ENCODE measurements around the gene KY. TPM values are rescaled to one million over a fixed set of nuclear protein-coding genes. Genes with fewer than 3 reads are reported as not detected.
A peak's percentile ranks its signal among the peaks of the same experiment; 100 is the strongest.

Gene KY
- total RNA-seq, 3 donors from 2014 or later = 0.14 to 3.7 (median 0.14) TPM

DNA sequence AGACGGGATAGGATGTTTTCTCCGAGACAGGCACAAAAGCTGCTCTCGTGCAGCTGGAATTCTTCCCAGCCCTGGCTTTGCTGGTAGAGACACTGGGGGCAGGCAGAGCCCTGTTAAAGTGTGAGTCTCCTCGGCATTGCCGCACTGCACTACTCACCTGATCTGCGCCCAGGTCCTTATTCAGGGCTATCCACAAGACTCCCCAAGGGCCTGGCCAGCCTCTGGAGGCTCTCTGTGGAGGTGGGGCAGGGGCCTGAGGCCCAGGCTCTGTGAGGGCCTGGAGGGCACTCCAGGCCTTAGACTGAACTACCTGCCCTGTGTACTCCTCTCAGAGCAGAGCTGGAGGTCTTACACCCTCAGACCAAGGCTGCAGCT is 48.4 kb downstream of the KY start:
- H3K4me1 ChIP-seq (ENCODE audit: low read depth) = no peaks in the 10 kb centered on the region
- intact Hi-C loops (cut with DNase I, micrococcal nuclease) = loop anchor here in 1 of 2 donors (10.0 kb wide), 1 partner anchor 1292 kb away; no protein-coding TSS in a partner anchor
- H3K9me3 ChIP-seq = no peaks in the 10 kb centered on the region
- TF ChIP-seq, protein P1, sequence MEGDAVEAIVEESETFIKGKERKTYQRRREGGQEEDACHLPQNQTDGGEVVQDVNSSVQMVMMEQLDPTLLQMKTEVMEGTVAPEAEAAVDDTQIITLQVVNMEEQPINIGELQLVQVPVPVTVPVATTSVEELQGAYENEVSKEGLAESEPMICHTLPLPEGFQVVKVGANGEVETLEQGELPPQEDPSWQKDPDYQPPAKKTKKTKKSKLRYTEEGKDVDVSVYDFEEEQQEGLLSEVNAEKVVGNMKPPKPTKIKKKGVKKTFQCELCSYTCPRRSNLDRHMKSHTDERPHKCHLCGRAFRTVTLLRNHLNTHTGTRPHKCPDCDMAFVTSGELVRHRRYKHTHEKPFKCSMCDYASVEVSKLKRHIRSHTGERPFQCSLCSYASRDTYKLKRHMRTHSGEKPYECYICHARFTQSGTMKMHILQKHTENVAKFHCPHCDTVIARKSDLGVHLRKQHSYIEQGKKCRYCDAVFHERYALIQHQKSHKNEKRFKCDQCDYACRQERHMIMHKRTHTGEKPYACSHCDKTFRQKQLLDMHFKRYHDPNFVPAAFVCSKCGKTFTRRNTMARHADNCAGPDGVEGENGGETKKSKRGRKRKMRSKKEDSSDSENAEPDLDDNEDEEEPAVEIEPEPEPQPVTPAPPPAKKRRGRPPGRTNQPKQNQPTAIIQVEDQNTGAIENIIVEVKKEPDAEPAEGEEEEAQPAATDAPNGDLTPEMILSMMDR (IDR thresholded peaks at IDR 0.05) = no peak
- H3K4me3 ChIP-seq = no peak overlapping the region
- H3K36me3 ChIP-seq (ENCODE audit: low read depth) = no peaks in the 10 kb centered on the region
- DNase-seq (no peak), ATAC-seq (no peak)

GRCh38 chr3:134601539-134602439 is 49.0 kb downstream of the KY start:
- Histone ChIP-seq H3K4me1 (ENCODE audit: low read depth) (no peaks in the 10 kb centered on the region), H3K4me3 (no peak overlapping the region), H3K36me3 (ENCODE audit: low read depth) (no peaks in the 10 kb centered on the region), H3K9me3 (no peaks in the 10 kb centered on the region)
- ATAC-seq (peak; percentile 11), DNase-seq (no peak)
- TF ChIP-seq, protein P1 (IDR thresholded peaks at IDR 0.05) = no peak
- intact Hi-C loops (cut with DNase I, micrococcal nuclease) = loop anchor here in 1 of 2 donors (10.0 kb wide), 1 partner anchor 1293 kb away; no protein-coding TSS in a partner anchor

GRCh38 chr3:134600685-134601463 is 49.9 kb downstream of the KY start:
- peak; percentile 66 to 73 (median 66) for DNase-seq
- Histone ChIP-seq H3K4me3 (no peak overlapping the region), H3K9me3 (no peaks in the 10 kb centered on the region), H3K36me3 (ENCODE audit: low read depth) (no peaks in the 10 kb centered on the region), H3K4me1 (ENCODE audit: low read depth) (no peaks in the 10 kb centered on the region)
- ATAC-seq = peak; percentile 76
- TF ChIP-seq, protein P1 (IDR thresholded peaks at IDR 0.05) = peak; percentile 90
- intact Hi-C loops (cut with DNase I, micrococcal nuclease) = loop anchor here in 1 of 2 donors (10.0 kb wide), 1 partner anchor 1294 kb away; no protein-coding TSS in a partner anchor

GRCh38 chr3:134600206-134600605 is 50.6 kb downstream of the KY start:
- ATAC-seq (no peak), DNase-seq (no peak)
- no peaks in the 10 kb centered on the region for H3K9me3 ChIP-seq
- TF ChIP-seq, protein P1 (IDR thresholded peaks at IDR 0.05) = no peak
- intact Hi-C loops (cut with DNase I, micrococcal nuclease) = loop anchor here in 1 of 2 donors (10.0 kb wide), 1 partner anchor 1295 kb away; no protein-coding TSS in a partner anchor
- no peaks in the 10 kb centered on the region for H3K36me3 ChIP-seq (ENCODE audit: low read depth)
- no peak overlapping the region for H3K4me3 ChIP-seq
- no peaks in the 10 kb centered on the region for H3K4me1 ChIP-seq (ENCODE audit: low read depth)

GRCh38 chr3:134598763-134599545 is 51.9 kb downstream of the KY start:
- Histone ChIP-seq H3K36me3 (ENCODE audit: low read depth) (no peaks in the 10 kb centered on the region), H3K4me1 (ENCODE audit: low read depth) (no peaks in the 10 kb centered on the region), H3K4me3 (no peak overlapping the region), H3K9me3 (no peaks in the 10 kb centered on the region)
- intact Hi-C loops (cut with DNase I, micrococcal nuclease) = no loop called here
- TF ChIP-seq, protein P1 (IDR thresholded peaks at IDR 0.05) = no peak
- no peak for DNase-seq
- ATAC-seq = no peak
